H1 (cell line): Measurements from ENCODE around the gene TBC1D22A.

Experiments used
- CHD1 ChIP-seq: IDR thresholded peaks from 2 replicates; pipeline ENCODE4 v1.6.1; 2012; ENCODE audit warnings: low read depth, low read length, improper control_type of control experiment
- EP300 ChIP-seq, 2 experiments: IDR thresholded peaks; 1 replicate in 1 of 2; 2 replicates in 1 of 2; pipeline ENCODE4 v1.6.1; 2011 to 2012; ENCODE audit warnings: low read depth in 2 of 2, low read length in 2 of 2, mild to moderate bottlenecking in 2 of 2, borderline replicate concordance in 1 of 2, inconsistent platforms in 1 of 2, moderate library complexity in 1 of 2
- SAP30 ChIP-seq: fragments of 300-600 bp; sonication (generic); IDR thresholded peaks from 2 replicates; pipeline ENCODE4 v1.7.1; 2012; ENCODE audit warnings: low read length, moderate library complexity, mild to moderate bottlenecking, inconsistent platforms; ENCODE audit not compliant: insufficient read depth, insufficient replicate concordance
- SIRT6 ChIP-seq: IDR thresholded peaks from one replicate; pipeline ENCODE4 v1.7.1; 2012; ENCODE audit warnings: low read length, inconsistent platforms

DNA sequence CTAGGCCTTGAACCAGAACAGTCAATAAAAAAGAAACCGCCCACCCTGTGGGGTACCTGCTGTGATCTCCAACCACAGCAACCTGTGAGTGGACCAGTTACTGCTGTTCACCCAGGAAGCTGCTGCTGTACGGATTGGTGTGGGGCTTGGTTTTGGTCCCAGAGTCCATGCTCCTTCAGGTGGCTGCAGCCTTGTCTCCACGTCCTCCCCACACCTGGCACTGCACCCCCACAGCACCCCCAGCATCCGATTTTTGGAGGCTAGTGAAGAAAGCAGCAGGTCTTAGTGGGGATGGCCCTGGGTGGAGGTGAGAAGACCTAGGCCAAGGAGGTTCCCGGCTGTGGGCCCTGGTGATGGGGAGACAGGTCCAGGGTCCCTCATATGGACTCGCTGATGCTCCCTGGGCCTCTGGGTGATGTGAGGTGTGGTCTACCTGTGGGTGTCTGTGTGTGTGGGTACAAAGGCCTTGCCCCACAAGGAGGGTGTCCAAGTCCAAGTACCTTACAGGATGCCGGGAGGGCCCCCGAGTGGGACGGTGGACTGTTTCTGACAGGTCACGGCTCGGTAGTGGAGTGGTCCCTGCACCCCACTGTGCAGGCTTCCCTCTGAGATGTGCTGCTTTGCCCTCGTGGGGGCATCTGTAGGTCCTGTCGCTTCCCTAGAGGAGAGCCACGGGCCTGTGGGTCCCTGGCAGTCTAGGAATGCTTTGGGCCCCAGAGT is 283.4 kb downstream of the TBC1D22A start:
- TF ChIP-seq EP300 (IDR thresholded peaks at IDR 0.05; ENCODE audit: borderline replicate concordance in 1 of 2, low read depth in 2 of 2, low read length in 2 of 2) = no peak
- TF ChIP-seq CHD1 = no peak
- TF ChIP-seq SIRT6 = no peak
- no peak for TF ChIP-seq SAP30
